ENCODE data around the gene CHST3.

CHST3 gene

DNA sequence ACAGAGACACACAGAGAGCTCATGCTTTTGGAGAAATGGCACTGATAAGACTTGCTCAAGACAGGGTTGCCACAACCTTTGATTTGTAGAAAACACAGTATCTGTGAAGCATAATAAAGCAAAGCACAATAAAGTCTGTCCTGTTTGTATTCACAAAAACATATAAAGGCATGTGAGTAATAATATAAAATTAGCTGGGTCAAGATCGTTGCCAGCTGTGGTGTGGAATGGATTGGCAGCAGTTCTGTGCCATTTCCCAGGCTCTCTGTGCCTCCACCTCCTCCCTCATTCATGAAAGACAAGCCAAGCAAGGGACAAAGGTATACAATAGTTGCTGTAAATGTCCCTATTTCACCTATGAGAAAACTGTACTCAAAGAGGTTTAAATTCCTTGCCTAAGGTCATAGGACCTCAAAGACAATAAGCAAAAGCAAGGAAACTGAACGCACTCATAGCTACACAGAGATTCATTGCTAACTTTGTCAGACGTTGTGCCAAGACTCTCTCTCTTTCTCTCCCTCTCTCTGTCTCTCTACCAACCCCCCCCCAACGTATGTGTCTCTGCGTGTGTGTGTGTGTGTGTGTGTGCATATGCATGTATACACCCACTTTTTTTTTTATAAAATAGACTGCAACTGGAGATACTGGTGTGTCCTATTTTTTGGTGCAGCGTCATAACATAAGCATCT, 31.8 kb downstream of the CHST3 start:
- DNase-seq, result no peak

- no peak for DNase-seq
Measured at GRCh38 chr10:71996592-71997371, 32.6 kb downstream of the CHST3 start.

DNA sequence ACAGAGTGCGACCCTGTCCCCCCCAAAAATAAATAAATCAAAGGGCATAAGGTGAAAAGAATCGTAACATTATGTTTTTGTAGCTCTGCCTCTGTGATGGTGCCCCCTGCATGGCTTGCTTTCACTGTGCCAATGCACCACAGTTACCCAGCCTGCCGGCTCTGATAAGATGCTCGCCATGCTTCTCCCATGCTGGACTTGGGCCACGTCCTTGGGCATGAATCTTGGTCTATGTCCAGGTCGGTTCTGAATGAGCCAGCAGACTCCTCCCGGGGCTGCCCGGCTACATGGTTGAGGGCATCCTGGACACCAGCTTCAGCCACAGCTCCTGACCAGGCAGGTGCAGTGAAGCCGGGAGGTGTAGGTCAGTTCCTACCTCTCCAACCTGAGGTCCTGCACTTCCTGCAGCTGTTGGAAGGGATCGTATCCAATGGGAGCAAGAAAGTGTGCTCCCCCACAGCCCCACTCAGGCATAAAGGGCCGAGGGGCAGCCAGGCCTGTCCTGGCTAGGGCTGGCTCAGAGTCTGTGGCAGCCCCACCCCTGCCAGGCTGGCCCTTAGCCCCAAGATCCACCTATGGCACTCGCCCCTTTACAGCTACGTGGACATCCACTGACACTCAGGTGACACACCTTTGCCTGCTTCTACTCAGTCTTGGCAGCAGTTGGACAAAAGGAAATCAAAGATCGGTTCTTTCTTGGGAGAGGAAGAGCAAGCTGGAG, 34.1 kb downstream of the CHST3 start:
- DNase-seq, result no peak

- no peak for DNase-seq
Measured at GRCh38 chr10:71998840-71999194, 34.6 kb downstream of the CHST3 start.

- DNase-seq, result no peak
Measured at GRCh38 chr10:71999360-72000072, 35.3 kb downstream of the CHST3 start.

GRCh38 chr10:72000073-72001032, 36.2 kb downstream of the CHST3 start:
- DNase-seq, result no peak

- DNase-seq, result no peak
Measured at GRCh38 chr10:72001033-72001395, 36.8 kb downstream of the CHST3 start.

GRCh38 chr10:72002354-72003295, 38.4 kb downstream of the CHST3 start:
- no peak for DNase-seq

DNA sequence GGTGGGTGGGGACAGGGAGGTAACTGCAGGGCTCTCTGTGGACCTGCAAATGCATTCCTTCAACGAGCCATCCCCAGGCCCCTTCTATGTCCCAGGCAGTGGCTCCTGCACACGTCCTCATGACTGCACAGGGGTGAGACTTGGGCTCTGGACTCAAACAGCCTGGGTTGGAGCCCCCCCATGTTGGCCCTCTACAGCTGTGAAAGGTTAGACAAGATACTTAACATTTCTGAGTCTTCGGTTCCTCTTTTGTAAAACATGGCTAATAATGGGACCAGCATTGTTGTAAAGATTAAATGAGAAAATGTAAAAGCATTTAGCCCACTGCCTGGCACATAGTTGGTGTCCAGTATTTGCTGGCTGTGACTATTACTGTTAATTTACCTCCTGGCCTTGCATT, 41.8 kb downstream of the CHST3 start:
- DNase-seq, result no peak

DNA sequence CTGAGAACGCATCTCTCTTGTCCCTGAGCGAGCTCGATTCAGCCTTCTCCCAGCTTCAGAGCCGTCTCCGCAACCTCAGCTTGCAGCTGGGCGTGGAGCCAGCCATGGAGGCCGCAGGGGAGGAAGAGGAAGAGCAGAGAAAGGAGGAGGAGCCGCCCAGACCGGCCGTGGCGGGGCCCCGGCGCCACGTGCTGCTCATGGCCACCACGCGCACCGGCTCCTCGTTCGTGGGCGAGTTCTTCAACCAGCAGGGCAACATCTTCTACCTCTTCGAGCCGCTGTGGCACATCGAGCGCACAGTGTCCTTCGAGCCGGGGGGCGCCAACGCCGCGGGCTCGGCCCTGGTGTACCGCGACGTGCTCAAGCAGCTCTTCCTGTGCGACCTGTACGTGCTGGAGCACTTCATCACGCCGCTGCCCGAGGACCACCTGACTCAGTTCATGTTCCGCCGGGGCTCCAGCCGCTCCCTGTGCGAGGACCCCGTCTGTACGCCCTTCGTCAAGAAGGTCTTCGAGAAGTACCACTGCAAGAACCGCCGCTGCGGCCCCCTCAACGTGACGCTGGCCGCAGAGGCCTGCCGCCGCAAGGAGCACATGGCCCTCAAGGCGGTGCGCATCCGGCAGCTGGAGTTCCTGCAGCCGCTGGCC, 43.2 kb downstream of the CHST3 start:
- no peak for DNase-seq

DNA sequence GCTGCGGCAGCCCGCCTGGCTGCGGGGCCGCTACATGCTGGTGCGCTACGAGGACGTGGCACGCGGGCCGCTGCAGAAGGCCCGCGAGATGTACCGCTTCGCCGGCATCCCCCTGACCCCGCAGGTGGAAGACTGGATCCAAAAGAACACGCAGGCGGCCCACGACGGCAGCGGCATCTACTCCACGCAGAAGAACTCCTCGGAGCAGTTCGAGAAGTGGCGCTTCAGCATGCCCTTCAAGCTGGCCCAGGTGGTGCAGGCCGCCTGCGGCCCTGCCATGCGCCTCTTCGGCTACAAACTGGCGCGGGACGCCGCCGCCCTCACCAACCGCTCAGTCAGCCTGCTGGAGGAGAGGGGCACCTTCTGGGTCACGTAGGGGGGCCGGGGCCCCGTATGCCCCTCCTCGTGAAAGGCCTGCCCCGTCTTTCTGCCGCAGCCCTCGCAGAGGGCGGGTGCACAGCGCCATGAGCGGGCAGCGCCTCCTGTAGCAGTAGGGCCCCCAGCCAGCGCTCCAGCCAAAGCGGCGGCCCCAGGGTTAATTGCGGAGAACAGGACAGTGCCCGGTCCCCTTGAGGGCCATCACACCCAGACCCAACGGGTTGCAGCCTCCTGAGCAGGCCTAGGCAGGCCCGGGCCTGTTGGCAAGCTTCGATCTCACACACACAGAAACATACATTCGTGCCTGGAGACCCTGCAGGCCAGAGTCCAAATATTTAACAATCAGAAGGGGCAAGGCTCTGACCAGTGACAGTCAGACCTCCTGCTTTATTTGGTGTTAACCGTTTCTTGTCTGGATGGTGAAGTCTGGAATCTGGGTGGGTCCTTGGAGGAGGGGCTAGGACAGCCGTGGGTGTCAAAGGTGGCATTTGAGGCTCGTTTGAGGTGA, 44.1 kb downstream of the CHST3 start:
- no peak for DNase-seq

DNA sequence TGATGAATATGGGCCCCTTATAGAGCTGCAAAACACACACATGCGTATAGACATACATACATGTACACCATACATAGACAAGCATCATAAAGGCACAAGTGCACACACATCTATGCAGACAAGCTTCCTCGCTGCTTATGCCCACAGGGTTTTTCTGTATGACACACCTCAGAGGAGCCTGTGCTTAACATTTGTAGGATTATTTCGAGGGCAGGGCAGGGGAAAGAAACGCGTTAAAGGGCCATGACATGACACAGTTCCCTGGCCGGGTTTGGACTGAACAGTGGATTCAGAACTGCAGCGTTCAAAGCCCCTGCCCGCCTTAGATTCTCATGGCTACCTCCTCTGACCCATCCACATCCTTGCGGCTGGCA, 44.8 kb downstream of the CHST3 start:
- no peak for DNase-seq

DNA sequence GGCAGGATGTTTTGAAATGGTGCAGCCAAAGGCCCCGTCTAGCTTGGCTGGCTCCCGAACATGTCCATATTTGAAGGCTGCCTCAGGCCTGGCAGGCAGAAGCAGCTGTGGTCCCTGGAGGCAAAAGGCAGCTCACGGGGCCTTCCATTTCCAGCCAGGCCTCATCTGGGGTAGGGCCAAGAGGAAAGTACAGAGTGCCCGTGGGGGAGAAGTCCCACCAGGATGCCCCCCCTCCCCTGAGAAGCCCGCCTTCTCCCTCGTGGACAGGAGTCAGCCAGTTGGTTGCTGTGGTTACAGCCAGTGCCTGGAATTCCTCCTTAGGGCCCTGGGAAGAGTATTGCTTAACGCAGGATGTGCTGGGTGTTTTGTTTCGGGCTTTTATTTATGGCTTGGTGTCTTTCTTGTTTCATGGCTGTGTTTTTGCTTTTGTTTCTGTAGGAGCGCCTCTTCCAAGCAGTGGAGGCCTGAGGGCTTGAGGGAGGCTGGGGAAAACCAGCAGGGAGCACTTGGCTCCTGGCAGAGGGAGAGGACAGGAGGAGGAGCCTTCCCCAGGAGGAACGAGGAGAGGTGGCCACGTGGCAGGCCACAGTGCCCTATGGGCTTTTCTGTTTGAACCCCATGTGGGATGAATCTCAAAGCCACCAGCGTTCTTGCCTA, 45.4 kb downstream of the CHST3 start:
- DNase-seq, result no peak

GRCh38 chr10:72010234-72010973, 46.2 kb downstream of the CHST3 start:
- DNase-seq, result no peak

DNA sequence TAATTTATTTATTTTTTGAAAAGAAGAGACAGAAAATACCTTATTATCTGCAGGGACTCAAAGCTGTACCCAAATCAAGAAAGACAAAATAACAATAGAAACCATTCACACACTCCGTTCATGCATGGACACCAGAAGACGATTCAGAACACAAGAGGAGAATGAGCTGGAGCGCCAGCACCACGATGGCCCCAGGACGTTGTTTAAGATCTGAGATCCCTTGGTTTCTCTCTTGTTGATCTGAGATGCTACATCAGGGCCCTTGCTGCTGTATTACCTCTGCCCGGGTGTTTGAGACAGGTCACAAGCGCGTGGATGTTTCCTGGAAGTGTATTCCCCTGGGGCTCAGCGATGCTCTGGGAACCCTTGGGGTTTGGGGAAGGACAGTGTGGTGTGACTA, 46.8 kb downstream of the CHST3 start:
- DNase-seq, result no peak

DNA sequence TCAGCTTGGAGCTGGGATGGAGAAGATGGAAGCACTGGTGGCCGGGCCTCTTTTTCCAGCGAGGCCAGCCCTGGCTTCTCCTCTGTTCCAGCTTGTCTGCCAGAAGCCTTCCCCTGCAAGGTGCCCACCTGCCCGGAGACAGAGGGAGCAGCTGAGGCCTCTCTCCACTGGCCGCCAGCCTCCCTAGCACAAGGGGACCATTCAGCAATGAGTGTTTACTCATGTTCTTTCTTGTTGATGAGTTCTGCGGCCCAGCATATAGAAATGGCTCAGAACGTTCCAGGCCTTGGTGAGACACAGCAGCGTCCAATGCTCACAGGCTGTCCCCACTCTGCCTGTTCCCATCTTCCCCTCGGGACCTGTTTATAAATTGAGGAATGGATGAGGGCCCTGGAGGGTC, 47.3 kb downstream of the CHST3 start:
- no peak for DNase-seq

- DNase-seq, result no peak
Measured at GRCh38 chr10:72011976-72012512, 47.8 kb downstream of the CHST3 start.

DNA sequence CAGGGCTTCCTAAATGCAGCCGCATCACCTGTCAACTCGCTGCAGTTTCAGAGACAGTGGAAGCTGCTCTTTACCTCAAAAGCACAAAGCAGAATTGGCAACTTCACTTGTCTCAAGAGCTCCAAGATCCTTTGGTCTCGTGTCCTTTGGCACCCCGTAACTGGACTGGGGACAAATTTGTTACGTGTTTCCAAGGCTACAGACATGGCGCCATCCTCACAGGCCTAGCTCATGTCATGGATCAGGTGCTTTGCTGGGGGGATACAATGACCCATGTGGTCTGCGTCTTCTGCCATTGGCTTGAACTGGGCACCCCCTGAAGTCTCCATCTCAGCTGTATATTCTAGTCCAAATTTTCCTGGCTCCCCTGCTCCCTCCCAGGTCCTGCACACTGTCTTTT, 48.6 kb downstream of the CHST3 start:
- DNase-seq, result no peak

Data from CD4-positive, alpha-beta T cell treated with Interleukin-10 for 1 hour (primary cell).